Cardiac fibroblast (primary cell): ENCODE results near the gene MAP2K6.

Source experiments
- DNase-seq, 2 donors: peaks; one replicate each; pipeline versions ENCODE4 v3.0.0 to v3.0.0-alpha.2; 2010; ENCODE audit warnings: low read depth in 2 of 2
- H3K4me3 ChIP-seq, 2 donors: replicated peaks in 1 of 2; 1 replicate in 1 of 2; 2 replicates in 1 of 2; pipeline ENCODE4 v1.5.1; 2011; ENCODE audit warnings: low read depth in 2 of 2, low read length in 2 of 2, mild to moderate bottlenecking in 2 of 2, moderate library complexity in 1 of 2
- CTCF ChIP-seq: IDR thresholded peaks from one replicate; pipeline ENCODE4 v1.5.1; 2011; ENCODE audit warnings: low read depth, mild to moderate bottlenecking, low read length, inconsistent platforms

The MAP2K6 gene

GRCh38 chr17:69424287-69425041 is 10.0 kb downstream of the MAP2K6 start:
- DNase-seq: no peak
- H3K4me3 ChIP-seq: no peak overlapping the region
- no peak for TF ChIP-seq CTCF

- no peak for DNase-seq
- TF ChIP-seq CTCF: no peak
- no peak overlapping the region for H3K4me3 ChIP-seq
Observed at GRCh38 chr17:69425978-69426377, 11.5 kb downstream of the MAP2K6 start.

GRCh38 chr17:69427486-69428197 is 13.1 kb downstream of the MAP2K6 start:
- no peak overlapping the region for H3K4me3 ChIP-seq
- no peak for TF ChIP-seq CTCF
- no peak for DNase-seq

- no peak for DNase-seq
- H3K4me3 ChIP-seq: no peak overlapping the region
- TF ChIP-seq CTCF: no peak
Observed at GRCh38 chr17:69428252-69428980, 13.9 kb downstream of the MAP2K6 start.

GRCh38 chr17:69430488-69430887 is 16.0 kb downstream of the MAP2K6 start:
- no peak overlapping the region for H3K4me3 ChIP-seq
- peak; percentile 15 to 32 for DNase-seq
- no peak for TF ChIP-seq CTCF

GRCh38 chr17:69431835-69432234 is 17.3 kb downstream of the MAP2K6 start:
- no peak overlapping the region for H3K4me3 ChIP-seq
- TF ChIP-seq CTCF: no peak
- no peak for DNase-seq
